Breast epithelium (tissue), 3 donors: Measurements from ENCODE around the gene NDFIP2.

Experiments used
- POLR2A ChIP-seq: fragments of 450-650 bp; IDR thresholded peaks from one replicate; pipeline ENCODE4 v1.6.1; 2016; ENCODE audit warnings: antibody characterized with exemption, mild to moderate bottlenecking, moderate library complexity
- POLR2AphosphoS5 ChIP-seq, 3 donors: sonication (generic); formaldehyde crosslinking; IDR thresholded peaks; one replicate each; pipeline ENCODE4 v1.6.1; 2017; ENCODE audit warnings: antibody characterized with exemption in 3 of 3
- TF ChIP-seq, protein P1 (sequence below), 3 donors: fragments of 450-650 bp; IDR thresholded peaks; one replicate each; pipeline ENCODE4 v1.5.1; 2016 to 2017; ENCODE audit warnings: antibody characterized with exemption in 3 of 3, mild to moderate bottlenecking in 3 of 3, moderate library complexity in 3 of 3

DNA sequence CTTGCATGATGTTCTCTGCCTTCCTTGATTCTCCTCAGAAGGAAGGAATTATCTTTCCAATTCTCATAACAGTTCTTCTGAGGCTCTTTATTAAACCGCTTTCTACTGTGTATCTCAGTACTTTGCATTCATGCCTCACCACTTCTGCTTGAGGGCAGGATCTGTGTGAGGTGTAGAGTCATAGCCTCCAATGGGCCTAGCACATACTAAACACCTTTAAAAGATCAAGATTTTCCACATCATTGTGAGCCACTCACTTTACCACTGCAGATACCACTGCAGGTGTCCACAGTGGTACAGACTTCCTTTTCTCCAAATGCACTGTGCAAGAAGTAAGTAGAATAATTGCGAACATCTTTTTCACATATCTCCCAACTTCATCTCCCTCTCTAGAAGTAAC is 76.7 kb downstream of the NDFIP2 start:
- TF ChIP-seq POLR2A, result no peak
- TF ChIP-seq POLR2AphosphoS5 (IDR thresholded peaks at IDR 0.05), result no peak
- TF ChIP-seq, protein P1, sequence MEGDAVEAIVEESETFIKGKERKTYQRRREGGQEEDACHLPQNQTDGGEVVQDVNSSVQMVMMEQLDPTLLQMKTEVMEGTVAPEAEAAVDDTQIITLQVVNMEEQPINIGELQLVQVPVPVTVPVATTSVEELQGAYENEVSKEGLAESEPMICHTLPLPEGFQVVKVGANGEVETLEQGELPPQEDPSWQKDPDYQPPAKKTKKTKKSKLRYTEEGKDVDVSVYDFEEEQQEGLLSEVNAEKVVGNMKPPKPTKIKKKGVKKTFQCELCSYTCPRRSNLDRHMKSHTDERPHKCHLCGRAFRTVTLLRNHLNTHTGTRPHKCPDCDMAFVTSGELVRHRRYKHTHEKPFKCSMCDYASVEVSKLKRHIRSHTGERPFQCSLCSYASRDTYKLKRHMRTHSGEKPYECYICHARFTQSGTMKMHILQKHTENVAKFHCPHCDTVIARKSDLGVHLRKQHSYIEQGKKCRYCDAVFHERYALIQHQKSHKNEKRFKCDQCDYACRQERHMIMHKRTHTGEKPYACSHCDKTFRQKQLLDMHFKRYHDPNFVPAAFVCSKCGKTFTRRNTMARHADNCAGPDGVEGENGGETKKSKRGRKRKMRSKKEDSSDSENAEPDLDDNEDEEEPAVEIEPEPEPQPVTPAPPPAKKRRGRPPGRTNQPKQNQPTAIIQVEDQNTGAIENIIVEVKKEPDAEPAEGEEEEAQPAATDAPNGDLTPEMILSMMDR (IDR thresholded peaks at IDR 0.05), result no peak
